ENCODE data around the gene ACOT12. TPM values are rescaled to one million over a fixed set of nuclear protein-coding genes. Genes with fewer than 3 reads are reported as not detected.

ACOT12 gene
- total RNA-seq, 1 donor from 2014 or later: not detected

DNA sequence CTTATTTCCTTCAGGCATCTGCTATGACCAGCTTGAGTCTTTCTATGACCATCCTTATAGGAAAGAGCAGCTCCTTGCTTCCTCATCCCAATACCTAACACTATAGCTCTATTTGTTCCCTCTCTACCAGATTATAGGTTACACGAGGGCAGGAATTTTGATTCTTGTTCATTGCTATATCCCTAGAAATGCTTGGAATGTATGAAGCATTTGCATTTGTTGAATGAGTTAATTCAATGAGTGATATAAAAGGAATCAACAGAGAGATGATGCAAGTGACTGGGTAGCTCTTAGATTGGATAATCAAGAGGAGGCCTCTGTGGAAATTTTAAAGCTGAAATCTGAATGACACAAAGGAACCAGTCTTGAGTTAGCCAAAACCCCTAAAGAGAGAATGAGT lies 78.6 kb downstream of the ACOT12 start:
- Mint-ChIP-seq H3K4me1 (no peaks in the 10 kb centered on the region), H3K4me3 (no peak overlapping the region), H3K9me3 (no peaks in the 10 kb centered on the region), H3K27ac (ENCODE audit: unreplicated experiment) (no peak overlapping the region), H3K27me3 (ENCODE audit: low read depth) (no peaks in the 10 kb centered on the region), H3K36me3 (ENCODE audit: low read depth) (no peaks in the 10 kb centered on the region)
- no peak for DNase-seq (ENCODE audit: low read depth, low spot score)
- no peak for TF ChIP-seq CTCF (conservative IDR thresholded peaks at IDR 0.05)

GRCh38 chr5:81314581-81314980 lies 79.4 kb downstream of the ACOT12 start:
- H3K36me3 Mint-ChIP-seq (ENCODE audit: low read depth): no peaks in the 10 kb centered on the region
- no peak overlapping the region for H3K27ac Mint-ChIP-seq (ENCODE audit: unreplicated experiment)
- no peaks in the 10 kb centered on the region for H3K27me3 Mint-ChIP-seq (ENCODE audit: low read depth)
- no peak for DNase-seq (ENCODE audit: low read depth, low spot score)
- TF ChIP-seq CTCF (conservative IDR thresholded peaks at IDR 0.05): no peak
- no peaks in the 10 kb centered on the region for H3K9me3 Mint-ChIP-seq
- no peak overlapping the region for H3K4me3 Mint-ChIP-seq
- no peaks in the 10 kb centered on the region for H3K4me1 Mint-ChIP-seq

DNA sequence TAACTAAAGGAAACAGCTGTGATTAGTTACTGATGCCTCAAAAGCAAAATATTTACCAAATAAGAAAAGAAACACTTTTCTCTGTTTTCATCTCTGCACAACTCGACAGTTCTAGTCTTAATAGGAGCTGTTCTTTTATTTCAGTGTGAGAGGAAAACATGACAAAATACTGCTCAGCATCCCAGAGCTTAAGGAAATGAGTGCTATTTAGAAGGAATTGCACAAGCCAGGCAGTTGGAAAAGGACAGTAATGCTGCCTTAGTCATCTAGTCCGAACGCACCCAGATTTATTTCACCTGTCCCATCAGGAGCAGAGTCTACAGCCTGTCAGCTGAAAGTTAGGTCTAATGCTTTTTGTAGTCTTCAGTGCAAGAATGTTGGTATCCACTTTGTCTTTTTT lies 80.2 kb downstream of the ACOT12 start:
- no peak overlapping the region for H3K4me3 Mint-ChIP-seq
- H3K4me1 Mint-ChIP-seq: no peaks in the 10 kb centered on the region
- no peak overlapping the region for H3K27ac Mint-ChIP-seq (ENCODE audit: unreplicated experiment)
- DNase-seq (ENCODE audit: low read depth, low spot score): no peak
- no peaks in the 10 kb centered on the region for H3K36me3 Mint-ChIP-seq (ENCODE audit: low read depth)
- TF ChIP-seq CTCF (conservative IDR thresholded peaks at IDR 0.05): no peak
- H3K27me3 Mint-ChIP-seq (ENCODE audit: low read depth): no peaks in the 10 kb centered on the region
- no peaks in the 10 kb centered on the region for H3K9me3 Mint-ChIP-seq

DNA sequence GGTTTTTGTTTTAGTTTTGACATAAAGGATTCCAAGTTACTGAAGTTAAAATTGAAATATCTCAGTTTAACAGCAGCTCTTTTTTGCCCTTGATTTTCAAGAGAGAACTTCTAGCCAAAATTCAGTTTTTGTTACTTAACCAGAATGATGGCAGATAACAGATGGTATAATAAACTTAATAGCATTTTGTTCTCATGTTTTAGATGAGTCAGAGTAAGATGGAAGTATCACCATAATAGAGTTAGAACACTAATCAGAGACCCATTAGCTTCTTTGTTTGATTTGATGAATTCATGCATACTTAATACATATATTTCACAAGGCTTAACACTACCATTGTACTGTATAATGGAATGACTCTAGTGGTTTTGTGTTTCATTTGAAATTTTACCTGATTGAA lies 80.7 kb downstream of the ACOT12 start:
- H3K4me1 Mint-ChIP-seq: no peaks in the 10 kb centered on the region
- H3K27me3 Mint-ChIP-seq (ENCODE audit: low read depth): no peaks in the 10 kb centered on the region
- TF ChIP-seq CTCF (conservative IDR thresholded peaks at IDR 0.05): no peak
- H3K9me3 Mint-ChIP-seq: no peaks in the 10 kb centered on the region
- H3K36me3 Mint-ChIP-seq (ENCODE audit: low read depth): no peaks in the 10 kb centered on the region
- no peak overlapping the region for H3K4me3 Mint-ChIP-seq
- H3K27ac Mint-ChIP-seq (ENCODE audit: unreplicated experiment): no peak overlapping the region
- DNase-seq (ENCODE audit: low read depth, low spot score): no peak

DNA sequence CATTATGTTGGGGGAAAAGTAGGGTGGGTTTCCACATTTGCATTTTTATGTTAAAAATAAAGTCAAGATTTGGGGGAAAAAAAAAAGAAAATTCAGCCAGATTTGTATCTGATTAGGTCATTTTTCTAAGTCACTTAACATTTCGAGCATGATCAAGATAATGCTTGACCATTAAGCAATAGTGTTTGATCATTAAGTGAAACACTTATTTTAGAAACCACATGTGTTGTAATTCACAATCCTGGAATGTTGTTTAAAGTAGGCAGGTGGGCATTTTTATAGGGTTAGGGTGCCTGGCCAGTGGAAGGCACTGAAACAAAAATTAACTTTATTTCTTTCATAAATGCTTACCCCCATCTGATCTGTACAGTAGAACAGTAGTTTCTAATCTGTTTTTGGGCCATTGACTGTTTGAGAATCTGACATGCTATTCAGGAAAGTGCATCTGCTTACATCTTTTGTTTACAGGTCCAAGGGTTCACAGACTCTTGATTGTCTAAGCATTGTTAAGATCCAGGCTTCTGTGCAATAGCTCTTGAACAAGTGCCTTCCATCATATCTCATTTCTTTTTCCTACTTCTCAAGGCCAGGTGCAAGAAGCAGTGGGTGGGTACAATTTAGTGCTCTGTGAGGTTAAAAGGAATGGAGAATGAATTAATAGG lies 83.4 kb downstream of the ACOT12 start:
- Mint-ChIP-seq H3K36me3 (ENCODE audit: low read depth) (no peaks in the 10 kb centered on the region), H3K4me3 (no peak overlapping the region), H3K27ac (ENCODE audit: unreplicated experiment) (no peak overlapping the region), H3K27me3 (ENCODE audit: low read depth) (no peaks in the 10 kb centered on the region), H3K9me3 (no peaks in the 10 kb centered on the region), H3K4me1 (no peaks in the 10 kb centered on the region)
- DNase-seq (ENCODE audit: low read depth, low spot score): no peak
- TF ChIP-seq CTCF (conservative IDR thresholded peaks at IDR 0.05): no peak

Data from neural crest cell (in vitro differentiated cells).